T-helper 1 cell treated with Interleukin-12 subunit alpha and Interleukin-12 subunit beta and Interleukin-4 antibody, amounts not matched to agents 30 ng/mL and 1 ng/mL, for 36 hours (primary cell): Measurements from ENCODE around the gene CEPT1. TPM values are rescaled to one million over a fixed set of nuclear protein-coding genes. Genes with fewer than 3 reads are reported as not detected.

Experiments used
- intact Hi-C: fragments of 100-400 bp; cut with micrococcal nuclease; formaldehyde crosslinking; loops from one replicate; pipeline ENCODE4 v1.15.1; 2024
- total RNA-seq: library from RNA; stranded (reverse); gene quantifications from 2 replicates; pipeline ENCODE4 v1.2.3, GENCODE V29; 2022

The CEPT1 gene
- total RNA-seq, 1 donor from 2014 or later = 38.4 TPM

- intact Hi-C loops = loop anchor here (1.0 to 10.0 kb wide), 12 partner anchors 8 to 435 kb away; partner anchors contain the start of genes ATP5PB, C1orf162 and WDR77
Observed at GRCh38 chr1:111222308-111223125, 82.5 kb downstream of the CEPT1 start.

GRCh38 chr1:111223126-111223685 is 83.2 kb downstream of the CEPT1 start:
- intact Hi-C loops = loop anchor here (1.0 to 10.0 kb wide), 8 partner anchors 36 to 436 kb away; partner anchors contain the start of genes ATP5PB, C1orf162 and WDR77

GRCh38 chr1:111225091-111225490 is 85.1 kb downstream of the CEPT1 start:
- intact Hi-C loops = loop anchor here (10.0 kb wide), 1 partner anchor 250 kb away; the partner anchor contains the start of gene C1orf162

GRCh38 chr1:111225717-111226400 is 85.8 kb downstream of the CEPT1 start:
- intact Hi-C loops = loop anchor here (10.0 kb wide), 1 partner anchor 249 kb away; the partner anchor contains the start of gene C1orf162

- intact Hi-C loops = loop anchor here (10.0 kb wide), 1 partner anchor 247 kb away; the partner anchor contains the start of gene C1orf162
Observed at GRCh38 chr1:111227434-111227833, 87.4 kb downstream of the CEPT1 start, which contains the start of gene CHI3L2. CHI3L2 (plus strand) TSS chr1:111227713; CDS start chr1:111227730, 17 bp downstream.

GRCh38 chr1:111227851-111228747 is 88.1 kb downstream of the CEPT1 start:
- intact Hi-C loops = loop anchor here (10.0 kb wide), 1 partner anchor 247 kb away; the partner anchor contains the start of gene C1orf162

GRCh38 chr1:111228748-111229126 is 88.7 kb downstream of the CEPT1 start:
- intact Hi-C loops = loop anchor here (1.0 to 10.0 kb wide), 2 partner anchors 47 to 246 kb away; partner anchors contain the start of gene C1orf162

DNA sequence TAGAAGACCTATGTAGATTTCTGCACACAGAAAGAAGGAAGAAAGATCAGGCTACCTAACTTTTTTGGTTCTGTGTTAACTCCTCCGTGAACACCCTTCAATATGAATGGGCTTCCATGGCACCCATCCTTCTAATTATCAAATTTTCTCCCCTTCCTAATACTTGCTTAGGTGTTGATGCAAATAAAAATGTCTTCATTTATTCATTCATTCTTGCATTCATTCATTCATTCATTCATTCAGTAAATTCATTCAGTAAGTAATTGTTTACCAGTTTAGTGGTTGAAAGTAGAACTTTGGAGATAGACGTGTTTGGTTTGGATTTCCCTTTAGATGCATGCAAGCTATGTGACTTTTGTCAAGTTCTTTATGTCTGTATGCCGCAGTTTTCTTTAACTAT is 92.1 kb downstream of the CEPT1 start:
- intact Hi-C loops = no loop called here

GRCh38 chr1:111234258-111234657 is 94.2 kb downstream of the CEPT1 start:
- intact Hi-C loops = no loop called here

Other genes with a start within 250 kb of the CEPT1 start
- gene LRIF1, start 176.3 kb upstream of the CEPT1 start, total RNA-seq = 20.5 and 22.0 TPM in 2 replicates
- 27.6 and 31.1 TPM in 2 replicates for gene DRAM2, start 130 bp upstream of the CEPT1 start, total RNA-seq
- gene DENND2D, start 60.4 kb downstream of the CEPT1 start, total RNA-seq = 262 and 263 TPM in 2 replicates
- 19.1 and 23.9 TPM in 2 replicates for gene CHI3L2, start 87.5 kb downstream of the CEPT1 start, total RNA-seq
- not detected in 2 replicates for gene CHIA, start 150.6 kb downstream of the CEPT1 start, total RNA-seq